Activated naive CD8-positive, alpha-beta T cell treated with anti-CD3 and anti-CD28 coated beads, Interleukin-2, amount 10 ng/mL, durations not matched to agents 7 days and 5 days (primary cell): ENCODE data around the gene SEPHS1. TPM values are rescaled to one million over a fixed set of nuclear protein-coding genes. Genes with fewer than 3 reads are reported as not detected.
A peak's percentile ranks its signal among the peaks of the same experiment; 100 is the strongest.
"Not testable (repeated sequence)": the region's sequence is repeated elsewhere in the genome, so short reads cannot be mapped to it uniquely, and the experiment has no call there.

Experiments used
- ATAC-seq: fragments of 150-1000 bp; cut with Tn5 transposase; one replicate; pipeline ENCODE4 v1.10.0; 2021; ENCODE audit warnings: low read depth, moderate library complexity
- POLR2A ChIA-PET: fragments of 350-600 bp; sonication (Branson Sonifier 250); formaldehyde crosslinking; loops from one replicate; lab custom pipeline; 2021; ENCODE audit warnings: antibody characterized with exemption; lab: Charles Lee
- DNase-seq: peaks from one replicate; pipeline ENCODE4 v3.0.0; 2021
- H3K27ac Mint-ChIP-seq: one replicate; pipeline ENCODE4 v1.8.0; 2022; ENCODE audit warnings: mild to moderate bottlenecking, mixed read lengths
- H3K27me3 Mint-ChIP-seq: one replicate; pipeline ENCODE4 v1.8.0; 2022; ENCODE audit warnings: mild to moderate bottlenecking, moderate library complexity, mixed read lengths
- H3K36me3 Mint-ChIP-seq: one replicate; pipeline ENCODE4 v1.8.0; 2021; ENCODE audit warnings: mild to moderate bottlenecking, mixed read lengths
- H3K4me1 Mint-ChIP-seq: one replicate; pipeline ENCODE4 v1.8.0; 2021; ENCODE audit warnings: mixed read lengths
- H3K4me3 Mint-ChIP-seq: one replicate; pipeline ENCODE4 v1.8.0; 2022; ENCODE audit warnings: mild to moderate bottlenecking, moderate library complexity, mixed read lengths
- H3K9me3 Mint-ChIP-seq: one replicate; pipeline ENCODE4 v1.8.0; 2021; ENCODE audit warnings: mixed read lengths
- total RNA-seq, 2 experiments: library from RNA; stranded (reverse); gene quantifications; one replicate each; pipeline ENCODE4 v1.2.3, GENCODE V29; 2021

Gene SEPHS1
- total RNA-seq, 2 experiments from 2014 or later, result 40.8 to 43.8 TPM

GRCh38 chr10:13331646-13332045 lies 16.4 kb downstream of the SEPHS1 start:
- peaks cover 32% of the 10 kb centered on the region for H3K36me3 Mint-ChIP-seq
- no peaks in the 10 kb centered on the region for H3K4me1 Mint-ChIP-seq
- ATAC-seq (no peak), DNase-seq (no peak)
- H3K4me3 Mint-ChIP-seq, result no peak overlapping the region
- H3K27ac Mint-ChIP-seq, result no peak overlapping the region
- H3K9me3 Mint-ChIP-seq, result peaks cover 2% of the 10 kb centered on the region
- H3K27me3 Mint-ChIP-seq, result no peaks in the 10 kb centered on the region
- POLR2A ChIA-PET, result no interaction called here

- ATAC-seq, POLR2A ChIA-PET: not testable (repeated sequence)
These were observed 17.1 kb downstream of the SEPHS1 start for GRCh38 chr10:13330980-13331379.

DNA sequence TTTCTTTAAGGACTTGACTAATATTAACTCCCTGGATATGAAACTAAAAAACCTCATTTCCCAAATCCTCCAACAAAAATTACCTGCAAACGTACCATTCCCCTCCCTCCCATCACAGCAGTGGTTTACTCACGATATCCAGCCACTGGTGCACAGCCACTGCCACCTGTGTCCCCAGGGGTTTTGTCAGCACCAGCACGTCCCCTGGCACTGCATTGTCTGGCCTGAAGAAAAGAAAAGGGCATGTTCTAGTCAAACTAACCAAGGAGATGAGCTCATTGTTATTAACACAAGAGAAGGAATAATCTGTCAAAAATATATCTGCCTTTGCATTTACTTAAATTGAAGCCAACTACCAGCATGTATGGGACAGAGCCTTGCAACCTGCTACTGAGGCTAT lies 18.5 kb downstream of the SEPHS1 start:
- Mint-ChIP-seq H3K4me3 (no peak overlapping the region), H3K9me3 (peaks cover 2% of the 10 kb centered on the region), H3K27ac (peak overlapping the region; percentile 19), H3K36me3 (peaks cover 37% of the 10 kb centered on the region), H3K4me1 (no peaks in the 10 kb centered on the region), H3K27me3 (no peaks in the 10 kb centered on the region)
- no peak for ATAC-seq
- DNase-seq, result no peak
- POLR2A ChIA-PET, result interaction anchor here (1.6 kb wide), 1 partner anchor 27 kb away, joined by 4 read pairs; no protein-coding TSS in a partner anchor

More at GRCh38 chr10:13330980-13331379, 17.1 kb downstream of the SEPHS1 start:
- not testable (repeated sequence) for H3K4me3 Mint-ChIP-seq, DNase-seq, H3K27ac Mint-ChIP-seq, H3K9me3 Mint-ChIP-seq, H3K27me3 Mint-ChIP-seq, H3K4me1 Mint-ChIP-seq
- peaks cover 31% of the 10 kb centered on the region for H3K36me3 Mint-ChIP-seq

- H3K4me1 Mint-ChIP-seq, result no peaks in the 10 kb centered on the region
- no peak overlapping the region for H3K4me3 Mint-ChIP-seq
- H3K27ac Mint-ChIP-seq, result no peak overlapping the region
- H3K9me3 Mint-ChIP-seq, result peaks cover 2% of the 10 kb centered on the region
- ATAC-seq, result no peak
- peaks cover 37% of the 10 kb centered on the region for H3K36me3 Mint-ChIP-seq
- POLR2A ChIA-PET, result no interaction called here
- DNase-seq, result no peak
- H3K27me3 Mint-ChIP-seq, result no peaks in the 10 kb centered on the region
These were observed 19.5 kb downstream of the SEPHS1 start for GRCh38 chr10:13328613-13329012.

GRCh38 chr10:13328126-13328525 lies 20.0 kb downstream of the SEPHS1 start:
- Mint-ChIP-seq H3K27me3 (no peaks in the 10 kb centered on the region), H3K4me1 (no peaks in the 10 kb centered on the region), H3K9me3 (peaks cover 2% of the 10 kb centered on the region), H3K36me3 (peaks cover 34% of the 10 kb centered on the region), H3K4me3 (no peak overlapping the region), H3K27ac (no peak overlapping the region)
- DNase-seq (no peak), ATAC-seq (no peak)
- POLR2A ChIA-PET, result no interaction called here

GRCh38 chr10:13327534-13327933 lies 20.6 kb downstream of the SEPHS1 start:
- H3K27ac Mint-ChIP-seq, result no peak overlapping the region
- no peak overlapping the region for H3K4me3 Mint-ChIP-seq
- POLR2A ChIA-PET, result interaction anchor here (0.6 kb wide), 1 partner anchor 60 kb away, joined by 3 read pairs; no protein-coding TSS in a partner anchor

DNA sequence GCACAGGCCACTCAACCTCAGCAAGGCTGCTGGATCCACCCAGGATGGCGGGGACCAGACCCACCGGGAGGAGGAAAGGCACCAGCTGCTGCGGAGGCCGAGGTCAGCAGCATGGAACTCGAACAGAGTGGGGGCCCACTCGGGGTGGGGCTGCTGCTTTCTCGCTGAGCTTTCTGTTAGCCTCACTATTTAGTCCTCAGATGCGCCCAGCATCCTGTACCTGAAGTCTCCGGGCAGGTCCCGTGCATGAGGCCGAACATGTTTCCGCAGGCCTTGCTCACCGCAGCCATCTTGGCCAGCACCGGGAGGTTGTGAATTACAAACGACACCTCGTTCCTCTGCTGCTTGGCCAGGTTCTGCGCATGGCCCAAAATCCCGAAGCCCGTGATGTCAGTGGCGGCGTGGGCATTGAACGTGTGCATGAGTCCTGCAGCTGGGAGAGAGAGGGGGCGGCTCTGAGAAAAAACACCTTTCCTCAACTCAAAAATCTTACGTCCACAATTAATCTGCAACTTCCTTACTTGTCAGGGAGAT lies 25.4 kb downstream of the SEPHS1 start:
- Mint-ChIP-seq H3K4me1 (no peaks in the 10 kb centered on the region), H3K4me3 (no peak overlapping the region), H3K27me3 (no peaks in the 10 kb centered on the region), H3K36me3 (peaks cover 20% of the 10 kb centered on the region), H3K27ac (no peak overlapping the region), H3K9me3 (no peaks in the 10 kb centered on the region)
- POLR2A ChIA-PET, result no interaction called here
- no peak for DNase-seq
- ATAC-seq, result no peak

More at GRCh38 chr10:13327534-13327933, 20.6 kb downstream of the SEPHS1 start:
- H3K36me3 Mint-ChIP-seq, result peaks cover 34% of the 10 kb centered on the region
- H3K27me3 Mint-ChIP-seq, result no peaks in the 10 kb centered on the region
- H3K9me3 Mint-ChIP-seq, result peaks cover 2% of the 10 kb centered on the region
- no peak for DNase-seq
- ATAC-seq, result no peak
- no peaks in the 10 kb centered on the region for H3K4me1 Mint-ChIP-seq

DNA sequence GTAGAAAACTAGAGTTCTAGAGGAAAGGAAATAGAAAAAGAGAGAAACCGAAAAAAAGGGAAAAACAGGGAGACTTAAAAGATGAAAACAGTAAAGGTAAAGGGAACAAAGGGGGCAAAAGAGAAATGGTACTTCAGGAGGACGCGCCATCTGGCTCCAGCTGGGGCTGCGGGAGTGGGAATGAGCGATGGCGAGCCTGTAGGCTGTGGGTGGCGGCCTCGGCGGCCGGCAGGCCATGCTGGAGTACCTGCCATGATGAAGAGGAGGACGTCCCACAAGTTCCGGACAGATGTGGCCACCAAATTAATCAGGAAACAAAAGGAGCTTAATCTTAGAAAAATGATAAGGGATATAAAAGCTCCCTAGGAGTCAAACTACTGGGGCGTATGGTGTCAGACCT lies 26.5 kb downstream of the SEPHS1 start:
- H3K27me3 Mint-ChIP-seq, result no peaks in the 10 kb centered on the region
- ATAC-seq (no peak), DNase-seq (no peak)
- H3K27ac Mint-ChIP-seq, result no peak overlapping the region
- H3K36me3 Mint-ChIP-seq, result peaks cover 20% of the 10 kb centered on the region
- H3K4me1 Mint-ChIP-seq, result no peaks in the 10 kb centered on the region
- no peaks in the 10 kb centered on the region for H3K9me3 Mint-ChIP-seq
- POLR2A ChIA-PET, result no interaction called here
- H3K4me3 Mint-ChIP-seq, result no peak overlapping the region

DNA sequence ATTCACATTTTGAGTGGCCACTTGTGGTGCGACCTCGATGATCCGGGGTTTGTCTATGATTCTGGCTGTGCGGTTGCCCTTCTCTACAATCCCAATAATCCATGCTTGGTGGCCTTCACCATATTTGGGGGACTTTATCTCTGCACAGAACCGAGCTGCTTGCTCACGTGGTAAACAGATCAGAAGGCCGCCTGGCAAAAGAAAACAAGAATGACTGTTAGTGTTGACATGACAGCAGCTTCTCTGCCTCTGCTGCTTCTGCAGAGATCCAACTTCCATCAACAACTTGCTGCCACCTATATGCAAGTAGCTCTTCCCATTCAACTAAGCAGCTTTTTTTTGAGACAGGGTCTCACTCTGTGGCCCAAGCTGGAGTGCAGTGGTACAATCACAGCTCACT lies 28.9 kb downstream of the SEPHS1 start:
- Mint-ChIP-seq H3K27me3 (no peaks in the 10 kb centered on the region), H3K27ac (no peak overlapping the region), H3K9me3 (no peaks in the 10 kb centered on the region), H3K36me3 (peaks cover 9% of the 10 kb centered on the region), H3K4me1 (no peaks in the 10 kb centered on the region), H3K4me3 (no peak overlapping the region)
- DNase-seq (no peak), ATAC-seq (no peak)
- POLR2A ChIA-PET, result interaction anchor here (0.6 kb wide), 1 partner anchor 209 kb away, joined by 3 read pairs; no protein-coding TSS in a partner anchor

DNA sequence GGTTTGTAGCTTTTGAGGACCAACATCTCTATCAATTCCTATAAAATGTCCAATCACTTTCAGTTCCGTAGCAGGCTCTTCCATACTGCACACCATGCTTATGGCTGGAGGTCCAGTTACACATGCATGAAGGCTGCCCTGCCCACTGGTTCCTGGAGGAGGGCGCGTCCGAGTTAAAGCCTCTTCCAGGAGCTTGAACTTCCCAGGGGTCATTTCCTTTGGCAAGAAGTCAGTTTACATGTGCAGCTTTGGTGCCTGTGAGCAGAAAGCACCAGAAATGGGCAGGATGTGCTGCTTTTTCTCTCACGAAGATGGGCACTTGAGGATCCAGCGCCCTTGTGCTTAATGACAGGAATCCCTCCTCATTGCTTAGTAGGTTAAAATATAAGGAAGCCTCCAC lies 30.6 kb downstream of the SEPHS1 start:
- DNase-seq (no peak), ATAC-seq (no peak)
- POLR2A ChIA-PET, result no interaction called here
- Mint-ChIP-seq H3K4me3 (no peak overlapping the region), H3K4me1 (no peaks in the 10 kb centered on the region), H3K27ac (no peak overlapping the region), H3K9me3 (no peaks in the 10 kb centered on the region), H3K27me3 (no peaks in the 10 kb centered on the region), H3K36me3 (peaks cover 5% of the 10 kb centered on the region)

DNA sequence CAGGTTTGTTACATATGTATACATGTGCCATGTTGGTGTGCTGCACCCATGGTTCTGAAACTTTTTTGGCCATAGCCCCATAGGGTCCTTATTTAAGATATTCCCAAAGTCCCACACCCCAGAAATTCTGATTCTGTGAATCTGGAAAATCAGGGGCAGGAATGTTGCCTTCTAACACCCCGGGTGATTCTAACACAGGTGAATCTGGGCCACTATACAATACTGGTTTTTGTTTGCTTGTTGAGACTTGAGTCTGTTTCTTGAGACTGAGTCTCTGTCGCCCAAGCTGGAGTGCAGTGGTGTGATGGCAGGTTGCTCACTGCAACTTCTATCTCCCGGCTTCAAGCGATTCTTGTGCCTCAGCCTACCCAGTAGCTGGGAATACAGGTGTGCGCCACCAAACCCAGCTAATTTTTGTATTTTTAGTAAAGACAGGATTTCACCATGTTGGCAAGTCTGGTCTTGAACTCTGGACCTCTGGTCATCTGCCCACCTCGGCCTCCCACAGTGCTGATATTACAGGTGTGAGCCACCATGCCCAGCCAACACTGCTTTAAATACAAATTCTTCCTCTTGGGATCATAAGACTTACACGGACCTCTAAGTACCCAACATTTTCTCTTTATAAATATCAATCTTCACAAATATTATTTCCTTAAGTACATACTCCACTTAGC lies 31.3 kb downstream of the SEPHS1 start:
- Mint-ChIP-seq H3K27ac (no peak overlapping the region), H3K4me1 (no peaks in the 10 kb centered on the region), H3K27me3 (no peaks in the 10 kb centered on the region), H3K4me3 (no peak overlapping the region), H3K9me3 (no peaks in the 10 kb centered on the region), H3K36me3 (peaks cover 5% of the 10 kb centered on the region)
- DNase-seq (no peak), ATAC-seq (no peak)
- POLR2A ChIA-PET, result no interaction called here

DNA sequence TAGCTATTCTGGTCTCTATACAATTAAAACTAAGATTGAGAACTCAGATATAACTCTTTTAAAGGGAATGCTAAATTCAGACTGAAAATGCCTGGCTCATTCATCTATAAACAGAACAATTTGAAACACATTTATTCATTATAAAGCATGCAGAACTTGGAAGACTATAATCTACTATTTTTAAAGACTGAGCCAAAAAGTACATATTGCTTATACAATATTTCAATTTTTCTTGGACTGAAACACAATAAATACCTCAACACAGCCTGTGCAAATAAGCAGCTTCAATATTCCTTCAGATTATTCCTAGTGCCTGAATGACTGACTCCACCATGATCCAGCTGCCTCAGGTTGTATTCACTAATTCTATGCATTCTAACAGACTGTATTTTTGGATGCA lies 32.7 kb downstream of the SEPHS1 start:
- H3K4me1 Mint-ChIP-seq, result no peaks in the 10 kb centered on the region
- H3K9me3 Mint-ChIP-seq, result no peaks in the 10 kb centered on the region
- H3K27ac Mint-ChIP-seq, result no peak overlapping the region
- POLR2A ChIA-PET, result no interaction called here
- peaks cover 1% of the 10 kb centered on the region for H3K36me3 Mint-ChIP-seq
- H3K27me3 Mint-ChIP-seq, result no peaks in the 10 kb centered on the region
- DNase-seq (no peak), ATAC-seq (no peak)
- no peak overlapping the region for H3K4me3 Mint-ChIP-seq

- no peaks in the 10 kb centered on the region for H3K4me1 Mint-ChIP-seq
These were observed 36.9 kb downstream of the SEPHS1 start for GRCh38 chr10:13311177-13311575.

GRCh38 chr10:13310518-13311176 lies 37.4 kb downstream of the SEPHS1 start:
- ATAC-seq (no peak), DNase-seq (no peak)
- no peaks in the 10 kb centered on the region for H3K4me1 Mint-ChIP-seq
- no peaks in the 10 kb centered on the region for H3K27me3 Mint-ChIP-seq
- H3K27ac Mint-ChIP-seq, result no peak overlapping the region
- no peaks in the 10 kb centered on the region for H3K9me3 Mint-ChIP-seq
- no peaks in the 10 kb centered on the region for H3K36me3 Mint-ChIP-seq
- H3K4me3 Mint-ChIP-seq, result no peak overlapping the region
- POLR2A ChIA-PET, result no interaction called here

More at GRCh38 chr10:13311177-13311575, 36.9 kb downstream of the SEPHS1 start:
- Mint-ChIP-seq H3K9me3 (no peaks in the 10 kb centered on the region), H3K36me3 (no peaks in the 10 kb centered on the region), H3K4me3 (no peak overlapping the region), H3K27me3 (no peaks in the 10 kb centered on the region), H3K27ac (no peak overlapping the region)
- POLR2A ChIA-PET, result interaction anchor here (0.6 kb wide), 1 partner anchor 57 kb away, joined by 3 read pairs; no protein-coding TSS in a partner anchor
- DNase-seq (no peak), ATAC-seq (no peak)
